Endothelial cell of umbilical vein (primary cell): Measurements from ENCODE around the gene GEN1. TPM values are rescaled to one million over a fixed set of nuclear protein-coding genes. Genes with fewer than 3 reads are reported as not detected.

Source experiments
- BruUV-seq: library from RNA; stranded (reverse); fragments of 400-500 nt; replicated peaks from 2 replicates; lab custom pipeline; 2021; lab: Mats Ljungman, UMichigan
- CTCF ChIA-PET: fragments of 300-600, 350-600 bp; sonication (Branson Sonifier 250); formaldehyde crosslinking; loops from one replicate; lab custom pipeline; 2021; ENCODE audit warnings: antibody characterized with exemption, inconsistent platforms; lab: Charles Lee
- POLR2A ChIA-PET: fragments of 300-600, 350-600 bp; sonication (Branson Sonifier 250); formaldehyde crosslinking; loops from one replicate; lab custom pipeline; 2021; ENCODE audit warnings: antibody characterized with exemption, inconsistent platforms; lab: Charles Lee
- DNase-seq: peaks from one replicate; pipeline ENCODE4 v3.0.0-alpha.2; 2011; ENCODE audit warnings: low read depth, low spot score
- FAIRE-seq: peaks from 2 replicates; lab custom pipeline; 2011; peaks lifted over from hg19 to GRCh38; lab: Jason Lieb, UNC
- H2AFZ ChIP-seq: 2 replicates; pipeline ENCODE4 v1.6.0; 2012; ENCODE audit warnings: low read depth, low read length, control low read depth, inconsistent platforms
- H3K27ac ChIP-seq: 2 replicates; pipeline ENCODE4 v1.5.1; 2011; ENCODE audit warnings: low read depth, mild to moderate bottlenecking, control low read depth, low read length, moderate library complexity; ENCODE audit not compliant: insufficient read depth
- H3K27me3 ChIP-seq, 2 experiments: 2 replicates each; pipeline versions ENCODE4 v1.6.0 to v1.6.1; 2011; ENCODE audit warnings: low read length in 2 of 2, mixed read lengths in 1 of 2; ENCODE audit not compliant: control insufficient read depth in 2 of 2, insufficient read depth in 2 of 2
- H3K36me3 ChIP-seq, 2 experiments: 2 replicates in 1 of 2; 3 replicates in 1 of 2; pipeline ENCODE4 v1.5.1; 2011; ENCODE audit warnings: low read length in 2 of 2, mild to moderate bottlenecking in 1 of 2, moderate library complexity in 1 of 2; ENCODE audit not compliant: control insufficient read depth in 2 of 2, insufficient read depth in 2 of 2; ENCODE audit errors: extremely low read depth in 1 of 2
- H3K4me1 ChIP-seq: 3 replicates; pipeline ENCODE4 v1.5.1; 2011; ENCODE audit warnings: mild to moderate bottlenecking, low read length; ENCODE audit not compliant: control insufficient read depth, insufficient read depth; ENCODE audit errors: extremely low read depth
- H3K4me2 ChIP-seq: 2 replicates; pipeline ENCODE4 v1.6.1; 2011; ENCODE audit warnings: low read length, control low read depth, mixed read lengths; ENCODE audit not compliant: insufficient read depth
- H3K4me3 ChIP-seq, 3 experiments: fragments of 200-600 bp in 1 of 3; sonication (generic), shearing (Covaris generic) in 1 of 3; replicated peaks in 1 of 3; 2 replicates each; pipeline ENCODE4 v1.5.1; 2011 to 2016; ENCODE audit warnings: control low read depth in 3 of 3, low read length in 3 of 3, mild to moderate bottlenecking in 2 of 3, inconsistent platforms in 1 of 3, low read depth in 1 of 3, moderate library complexity in 1 of 3; ENCODE audit not compliant: insufficient read depth in 1 of 3
- H3K79me2 ChIP-seq: 2 replicates; pipeline ENCODE4 v1.6.0; 2012; ENCODE audit warnings: low read length, inconsistent platforms; ENCODE audit not compliant: control insufficient read depth, insufficient read depth
- H3K9ac ChIP-seq: replicated peaks from 2 replicates; pipeline ENCODE3; 2011; ENCODE audit warnings: low read length, control low read depth; ENCODE audit not compliant: insufficient read depth; ENCODE audit errors: extremely low read depth
- H3K9me1 ChIP-seq: replicated peaks from 3 replicates; pipeline ENCODE4 v1.6.0; 2011; ENCODE audit warnings: mild to moderate bottlenecking, low read length; ENCODE audit not compliant: control insufficient read depth, insufficient read depth; ENCODE audit errors: extremely low read depth
- H3K9me3 ChIP-seq: replicated peaks from 2 replicates; pipeline ENCODE4 v1.5.1; 2012; ENCODE audit warnings: low read length, inconsistent platforms; ENCODE audit not compliant: control insufficient read depth, insufficient read depth
- H4K20me1 ChIP-seq: replicated peaks from 2 replicates; pipeline ENCODE3; 2011; ENCODE audit warnings: mild to moderate bottlenecking, low read length; ENCODE audit not compliant: control insufficient read depth, insufficient read depth; ENCODE audit errors: extremely low read depth
- CTCF ChIP-seq, 2 donors: IDR thresholded peaks; 1 replicate in 1 of 2; 2 replicates in 1 of 2; pipeline ENCODE4 v1.5.1; 2011; ENCODE audit warnings: low read length in 2 of 2, mild to moderate bottlenecking in 2 of 2, moderate library complexity in 2 of 2, control low read depth in 1 of 2, inconsistent platforms in 1 of 2, low read depth in 1 of 2; ENCODE audit not compliant: insufficient read depth in 1 of 2; ENCODE audit errors: extremely low read depth in 1 of 2
- EZH2 ChIP-seq: IDR thresholded peaks from 2 replicates; pipeline ENCODE4 v1.6.1; 2012; ENCODE audit warnings: borderline replicate concordance, low read depth, mild to moderate bottlenecking, moderate library complexity, low read length, inconsistent platforms; ENCODE audit not compliant: severe bottlenecking
- FOS ChIP-seq: IDR thresholded peaks from 2 replicates; pipeline ENCODE4 v1.6.1; 2011; ENCODE audit warnings: mild to moderate bottlenecking, low read length, moderate library complexity, borderline replicate concordance; ENCODE audit not compliant: insufficient read depth
- GATA2 ChIP-seq: IDR thresholded peaks from 2 replicates; pipeline ENCODE4 v1.7.0; 2011; ENCODE audit warnings: low read depth, mild to moderate bottlenecking, moderate library complexity, mixed read lengths, low read length; ENCODE audit not compliant: insufficient read length, insufficient read depth
- JUN ChIP-seq: IDR thresholded peaks from 2 replicates; pipeline ENCODE4 v1.6.1; 2011; ENCODE audit warnings: borderline replicate concordance, low read depth; ENCODE audit not compliant: insufficient read length, insufficient read depth
- MYC ChIP-seq: IDR thresholded peaks from one replicate; pipeline ENCODE4 v1.6.1; 2011; ENCODE audit warnings: mild to moderate bottlenecking, low read depth, low read length
- POLR2A ChIP-seq: IDR thresholded peaks from 2 replicates; pipeline ENCODE4 v1.6.1; 2012; ENCODE audit warnings: low read depth, mild to moderate bottlenecking, control low read depth, low read length
- POLR2AphosphoS5 ChIP-seq: IDR thresholded peaks from 2 replicates; pipeline ENCODE4 v1.6.1; 2012; ENCODE audit warnings: low read depth, mild to moderate bottlenecking, control low read depth, low read length, moderate library complexity; ENCODE audit not compliant: insufficient read depth
- dilution Hi-C: fragments of 300-500 bp; cut with MboI; formaldehyde crosslinking; loops from one replicate; pipeline ENCODE4 v1.15.0; 2019; ENCODE audit warnings: low sequenced_read_pairs; ENCODE audit not compliant: extremely low pct_ligation_motif_present
- intact Hi-C: fragments of 100-400 bp; cut with micrococcal nuclease; formaldehyde crosslinking; loops from one replicate; pipeline ENCODE4 v1.10.0; 2022
- polyA plus RNA-seq, 4 experiments: library from polyadenylated mRNA; depleted of rRNA in 3 of 4; stranded (reverse) in 3 of 4; unstranded in 1 of 4; fragments of >200 nt; gene quantifications; 2 replicates each; pipeline versions ENCODE4 v1.2.1 to v1.2.3, GENCODE V29; 2011 to 2012; ENCODE audit warnings: missing spikeins in 1 of 4
- total RNA-seq: library from RNA; stranded (reverse); gene quantifications from 2 replicates; pipeline ENCODE4 v1.2.3, GENCODE V29; 2021
- TF ChIP-seq, protein P1 (sequence below): IDR thresholded peaks from 2 replicates; pipeline ENCODE4 v1.6.1; 2011; ENCODE audit not compliant: insufficient read depth, insufficient read length

GEN1 gene
- total and polyA plus RNA-seq, 2 donors (not counting 3 experiments of a cell fraction or from before 2014, with no cell fraction given), result 8.1 to 29.6 TPM

- ChIA-PET POLR2A (interaction anchor here (0.7 kb wide), 1 partner anchor 35 kb away, joined by 5 read pairs; no protein-coding TSS in a partner anchor), CTCF (interaction anchor here (0.6 to 1.3 kb wide), 4 partner anchors 16 to 46 kb away, joined by 3 to 10 read pairs (median 4); no protein-coding TSS in a partner anchor)
- Histone ChIP-seq H3K4me2 (peak overlapping the region; percentile 85), H2AFZ (peak overlapping the region; percentile 83), H3K27ac (peak overlapping the region; percentile 88), H3K4me3 (peak overlapping the region; percentile 74 to 96 (median 81)), H3K9me3 (no peaks in the 10 kb centered on the region), H3K9me1 (no peaks in the 10 kb centered on the region), H4K20me1 (no peaks in the 10 kb centered on the region), H3K9ac (peak overlapping the region; percentile 93), H3K36me3 (no peaks in the 10 kb centered on the region), H3K79me2 (peaks cover 72% of the 10 kb centered on the region), H3K4me1 (peaks cover 46% of the 10 kb centered on the region), H3K27me3 (no peaks in the 10 kb centered on the region)
- intact Hi-C loops (loop anchor here (1.0 to 10.0 kb wide), 4 partner anchors 16 to 1088 kb away; partner anchors contain the start of gene CYRIA), dilution Hi-C loops (no loop called here)
- TF ChIP-seq, protein P1, sequence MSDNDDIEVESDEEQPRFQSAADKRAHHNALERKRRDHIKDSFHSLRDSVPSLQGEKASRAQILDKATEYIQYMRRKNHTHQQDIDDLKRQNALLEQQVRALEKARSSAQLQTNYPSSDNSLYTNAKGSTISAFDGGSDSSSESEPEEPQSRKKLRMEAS, result no peak
- TF ChIP-seq EZH2, result no peak
- DNase-seq (peak; percentile 59), FAIRE-seq (no peak)
- BruUV-seq, result TSS peak; percentile 31
Observed at GRCh38 chr2:17752892-17753802, 791 bp upstream of the GEN1 start.

DNA sequence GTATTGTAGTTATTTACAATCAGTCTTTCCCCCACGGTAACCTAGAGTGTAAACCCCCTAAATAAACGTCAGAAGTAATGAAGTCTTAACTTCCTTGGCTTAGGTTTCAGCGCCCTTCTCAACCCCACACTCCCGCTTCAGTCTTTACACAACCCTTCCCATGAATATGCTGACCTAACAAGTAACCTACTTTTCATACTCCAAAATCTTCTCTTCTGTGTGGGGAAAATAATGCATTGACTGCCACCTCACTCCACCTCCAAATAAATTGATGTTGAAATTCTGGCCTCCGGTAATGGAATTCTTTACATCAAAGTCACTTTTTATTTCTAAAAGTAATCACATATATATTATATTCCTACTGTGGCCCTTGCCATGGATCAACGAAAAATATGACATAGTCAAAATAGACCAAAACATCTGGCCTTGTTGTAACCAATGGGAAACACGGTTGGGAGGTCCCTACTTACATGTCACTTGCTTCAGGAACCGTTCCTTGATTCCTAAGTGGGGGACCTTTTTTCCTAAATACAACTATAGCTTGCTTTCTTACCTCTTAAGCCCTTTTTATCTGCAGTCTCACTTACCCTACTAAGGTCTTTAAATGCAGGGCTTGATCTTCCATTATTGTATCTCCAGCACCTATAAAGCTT lies 961 bp downstream of the GEN1 start:
- CTCF ChIA-PET, result interaction anchor here (0.9 to 1.6 kb wide), 4 partner anchors 20 to 121 kb away, joined by 3 to 8 read pairs (median 3); no protein-coding TSS in a partner anchor
- DNase-seq, result peak; percentile 51
- no peak for FAIRE-seq

More for the DNA sequence above, 961 bp downstream of the GEN1 start:
- peak overlapping the region; percentile 88 for H3K27ac ChIP-seq
- no peaks in the 10 kb centered on the region for H4K20me1 ChIP-seq
- H3K36me3 ChIP-seq, result no peaks in the 10 kb centered on the region
- H3K9ac ChIP-seq, result peak overlapping the region; percentile 93
- H3K4me1 ChIP-seq, result peaks cover 47% of the 10 kb centered on the region
- intact Hi-C loops, result loop anchor here (1.0 to 10.0 kb wide), 7 partner anchors 36 to 1090 kb away; partner anchors contain the start of genes CYRIA and KCNS3
- peaks cover 77% of the 10 kb centered on the region for H3K79me2 ChIP-seq
- H3K9me1 ChIP-seq, result no peaks in the 10 kb centered on the region
- POLR2A ChIA-PET, result no interaction called here
- TF ChIP-seq GATA2 (no peak), FOS (no peak), POLR2AphosphoS5 (no peak), CTCF (IDR thresholded peaks at IDR 0.05; ENCODE audit: extremely low read depth in 1 of 2, insufficient read depth in 1 of 2, low read depth in 1 of 2, low read length in 2 of 2) (no peak), EZH2 (no peak), MYC (no peak), POLR2A (no peak), JUN (no peak)
- TF ChIP-seq, protein P1, result no peak
- no peaks in the 10 kb centered on the region for H3K27me3 ChIP-seq
- H3K4me2 ChIP-seq, result peak overlapping the region; percentile 93
- H3K9me3 ChIP-seq, result no peaks in the 10 kb centered on the region
- H3K4me3 ChIP-seq, result peak overlapping the region; percentile 74 to 96 (median 81)
- dilution Hi-C loops, result no loop called here
- no TSS peak for BruUV-seq
- peak overlapping the region; percentile 83 for H2AFZ ChIP-seq
